ENCODE measurements around the gene PADI4. TPM values are rescaled to one million over a fixed set of nuclear protein-coding genes. Genes with fewer than 3 reads are reported as not detected.

PADI4 gene
- total RNA-seq, 1 donor = not detected

GRCh38 chr1:17401841-17402240 is 93.8 kb downstream of the PADI4 start:
- DNase-seq (ENCODE audit: insufficient read length, low spot score, missing footprints) = no peak
- no peaks in the 10 kb centered on the region for H3K4me1 ChIP-seq (ENCODE audit: insufficient read depth, low read length)
- TF ChIP-seq CTCF (IDR thresholded peaks at IDR 0.05; ENCODE audit: extremely low read depth, low read depth, low read length) = no peak
- H3K79me2 ChIP-seq (ENCODE audit: insufficient read depth, low read length) = no peaks in the 10 kb centered on the region
- no peak overlapping the region for H3K27ac ChIP-seq (ENCODE audit: low read depth, low read length)
- H3K4me3 ChIP-seq (ENCODE audit: insufficient read depth, low read length) = no peak overlapping the region
- H2AFZ ChIP-seq (ENCODE audit: low read length) = no peak overlapping the region
- H3K4me2 ChIP-seq (ENCODE audit: insufficient read depth, low read length) = no peak overlapping the region
- peaks cover 3% of the 10 kb centered on the region for H3K36me3 ChIP-seq (ENCODE audit: insufficient read depth, low read length)
- no peaks in the 10 kb centered on the region for H3K27me3 ChIP-seq (ENCODE audit: insufficient read depth, low read length)
- H3K9me3 ChIP-seq (ENCODE audit: low read depth, low read length) = no peaks in the 10 kb centered on the region
- peaks cover 8% of the 10 kb centered on the region for H4K20me1 ChIP-seq (ENCODE audit: insufficient read depth, low read length)

GRCh38 chr1:17403081-17403480 is 95.1 kb downstream of the PADI4 start:
- peaks cover 8% of the 10 kb centered on the region for H4K20me1 ChIP-seq (ENCODE audit: insufficient read depth, low read length)
- H3K9me3 ChIP-seq (ENCODE audit: low read depth, low read length) = no peaks in the 10 kb centered on the region
- DNase-seq (ENCODE audit: insufficient read length, low spot score, missing footprints) = peak; percentile 76
- H3K79me2 ChIP-seq (ENCODE audit: insufficient read depth, low read length) = no peaks in the 10 kb centered on the region
- no peak overlapping the region for H3K27ac ChIP-seq (ENCODE audit: low read depth, low read length)
- no peaks in the 10 kb centered on the region for H3K27me3 ChIP-seq (ENCODE audit: insufficient read depth, low read length)
- no peak overlapping the region for H3K4me2 ChIP-seq (ENCODE audit: insufficient read depth, low read length)
- no peaks in the 10 kb centered on the region for H3K4me1 ChIP-seq (ENCODE audit: insufficient read depth, low read length)
- H3K4me3 ChIP-seq (ENCODE audit: insufficient read depth, low read length) = no peak overlapping the region
- peaks cover 5% of the 10 kb centered on the region for H3K36me3 ChIP-seq (ENCODE audit: insufficient read depth, low read length)
- H2AFZ ChIP-seq (ENCODE audit: low read length) = no peak overlapping the region
- no peak for TF ChIP-seq CTCF (IDR thresholded peaks at IDR 0.05; ENCODE audit: extremely low read depth, low read depth, low read length)

- Histone ChIP-seq H3K79me2 (ENCODE audit: insufficient read depth, low read length) (no peaks in the 10 kb centered on the region), H3K4me1 (ENCODE audit: insufficient read depth, low read length) (no peaks in the 10 kb centered on the region), H3K4me3 (ENCODE audit: insufficient read depth, low read length) (no peak overlapping the region), H4K20me1 (ENCODE audit: insufficient read depth, low read length) (peaks cover 8% of the 10 kb centered on the region), H2AFZ (ENCODE audit: low read length) (no peak overlapping the region), H3K9me3 (ENCODE audit: low read depth, low read length) (no peaks in the 10 kb centered on the region), H3K36me3 (ENCODE audit: insufficient read depth, low read length) (peaks cover 16% of the 10 kb centered on the region), H3K4me2 (ENCODE audit: insufficient read depth, low read length) (no peak overlapping the region), H3K27me3 (ENCODE audit: insufficient read depth, low read length) (no peaks in the 10 kb centered on the region), H3K27ac (ENCODE audit: low read depth, low read length) (no peak overlapping the region)
- no peak for TF ChIP-seq CTCF (IDR thresholded peaks at IDR 0.05; ENCODE audit: extremely low read depth, low read depth, low read length)
- DNase-seq (ENCODE audit: insufficient read length, low spot score, missing footprints) = peak; percentile 61
Observed at GRCh38 chr1:17404034-17404684, 96.2 kb downstream of the PADI4 start.

GRCh38 chr1:17404820-17405219 is 96.8 kb downstream of the PADI4 start:
- peak; percentile 84 for DNase-seq (ENCODE audit: insufficient read length, low spot score, missing footprints)
- Histone ChIP-seq H3K27ac (ENCODE audit: low read depth, low read length) (no peak overlapping the region), H3K36me3 (ENCODE audit: insufficient read depth, low read length) (peaks cover 22% of the 10 kb centered on the region), H3K4me3 (ENCODE audit: insufficient read depth, low read length) (no peak overlapping the region), H3K9me3 (ENCODE audit: low read depth, low read length) (no peaks in the 10 kb centered on the region), H3K27me3 (ENCODE audit: insufficient read depth, low read length) (no peaks in the 10 kb centered on the region), H4K20me1 (ENCODE audit: insufficient read depth, low read length) (peaks cover 10% of the 10 kb centered on the region), H3K4me1 (ENCODE audit: insufficient read depth, low read length) (no peaks in the 10 kb centered on the region), H3K4me2 (ENCODE audit: insufficient read depth, low read length) (no peak overlapping the region), H3K79me2 (ENCODE audit: insufficient read depth, low read length) (no peaks in the 10 kb centered on the region), H2AFZ (ENCODE audit: low read length) (no peak overlapping the region)
- TF ChIP-seq CTCF (IDR thresholded peaks at IDR 0.05; ENCODE audit: extremely low read depth, low read depth, low read length) = no peak

Measured in osteoblast (primary cell).